GM23338 (cell line): Measurements from ENCODE around the gene MICAL3.

Experiments used
- CTCF ChIP-seq, 2 experiments: fragments of 200-600 bp in 1 of 2; sonication (generic) in 1 of 2; conservative IDR thresholded peaks; 2 replicates each; pipeline versions ENCODE4 v1.5.1 to v1.6.1; 2016 to 2017; ENCODE audit warnings: antibody characterized with exemption in 2 of 2, low read depth in 2 of 2, mild to moderate bottlenecking in 2 of 2, moderate library complexity in 1 of 2
- EZH2 ChIP-seq: fragments of 200-600 bp; sonication (generic); IDR thresholded peaks from one replicate; pipeline ENCODE4 v1.8.0; 2017; ENCODE audit warnings: antibody characterized with exemption, mild to moderate bottlenecking, low read depth; ENCODE audit not compliant: unreplicated experiment
- POLR2AphosphoS5 ChIP-seq: IDR thresholded peaks from 2 replicates; pipeline ENCODE4 v1.6.1; 2016; ENCODE audit warnings: antibody characterized with exemption, low read depth
- TF ChIP-seq, protein P1 (sequence below): IDR thresholded peaks from 2 replicates; pipeline ENCODE4 v1.6.1; 2016; ENCODE audit warnings: antibody characterized with exemption

- TF ChIP-seq CTCF (conservative IDR thresholded peaks at IDR 0.05; ENCODE audit: low read depth in 2 of 2) (no peak), POLR2AphosphoS5 (no peak), EZH2 (no peak)
- TF ChIP-seq, protein P1, sequence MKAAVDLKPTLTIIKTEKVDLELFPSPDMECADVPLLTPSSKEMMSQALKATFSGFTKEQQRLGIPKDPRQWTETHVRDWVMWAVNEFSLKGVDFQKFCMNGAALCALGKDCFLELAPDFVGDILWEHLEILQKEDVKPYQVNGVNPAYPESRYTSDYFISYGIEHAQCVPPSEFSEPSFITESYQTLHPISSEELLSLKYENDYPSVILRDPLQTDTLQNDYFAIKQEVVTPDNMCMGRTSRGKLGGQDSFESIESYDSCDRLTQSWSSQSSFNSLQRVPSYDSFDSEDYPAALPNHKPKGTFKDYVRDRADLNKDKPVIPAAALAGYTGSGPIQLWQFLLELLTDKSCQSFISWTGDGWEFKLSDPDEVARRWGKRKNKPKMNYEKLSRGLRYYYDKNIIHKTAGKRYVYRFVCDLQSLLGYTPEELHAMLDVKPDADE = no peak
These were observed 121.4 kb downstream of the MICAL3 start for GRCh38 chr22:17902960-17903359.
